ENCODE results near the gene COLEC12.

GRCh38 chr18:365651-366050 lies 134.8 kb downstream of the COLEC12 start:
- TF ChIP-seq EZH2 (IDR thresholded peaks at IDR 0.05; ENCODE audit: low read length) (no peak), CTCF (optimal IDR thresholded peaks at IDR 0.05 in 1 of 3, IDR thresholded peaks at IDR 0.05 in 1 of 3, conservative IDR thresholded peaks at IDR 0.05 in 1 of 3; ENCODE audit: extremely low read depth in 1 of 3, insufficient read depth in 2 of 3, low read length in 3 of 3) (no peak)

Data from keratinocyte (primary cell).